Measurements from ENCODE around the gene NUMB.
A peak's percentile ranks its signal among the peaks of the same experiment; 100 is the strongest.

The NUMB gene

DNA sequence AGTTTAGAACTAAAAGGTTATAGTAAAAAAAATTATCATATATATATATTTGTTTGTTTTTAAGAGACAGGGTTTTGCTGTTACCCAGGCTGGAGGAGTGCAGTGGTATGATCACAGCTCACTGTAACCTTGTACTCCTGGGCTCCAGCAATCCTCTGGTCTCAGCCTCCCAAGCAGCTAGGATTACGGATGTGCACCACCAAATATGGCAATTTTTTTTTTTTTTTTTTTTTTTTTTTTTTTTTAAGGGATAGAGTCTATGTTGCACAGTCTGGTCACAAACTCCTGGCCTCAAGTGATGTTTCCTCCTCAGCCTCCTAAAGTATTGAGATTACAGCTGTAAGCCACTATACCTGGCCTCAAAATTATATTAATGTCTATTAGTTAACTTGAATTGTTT, 172.4 kb downstream of the NUMB start:
- no peak for DNase-seq

DNA sequence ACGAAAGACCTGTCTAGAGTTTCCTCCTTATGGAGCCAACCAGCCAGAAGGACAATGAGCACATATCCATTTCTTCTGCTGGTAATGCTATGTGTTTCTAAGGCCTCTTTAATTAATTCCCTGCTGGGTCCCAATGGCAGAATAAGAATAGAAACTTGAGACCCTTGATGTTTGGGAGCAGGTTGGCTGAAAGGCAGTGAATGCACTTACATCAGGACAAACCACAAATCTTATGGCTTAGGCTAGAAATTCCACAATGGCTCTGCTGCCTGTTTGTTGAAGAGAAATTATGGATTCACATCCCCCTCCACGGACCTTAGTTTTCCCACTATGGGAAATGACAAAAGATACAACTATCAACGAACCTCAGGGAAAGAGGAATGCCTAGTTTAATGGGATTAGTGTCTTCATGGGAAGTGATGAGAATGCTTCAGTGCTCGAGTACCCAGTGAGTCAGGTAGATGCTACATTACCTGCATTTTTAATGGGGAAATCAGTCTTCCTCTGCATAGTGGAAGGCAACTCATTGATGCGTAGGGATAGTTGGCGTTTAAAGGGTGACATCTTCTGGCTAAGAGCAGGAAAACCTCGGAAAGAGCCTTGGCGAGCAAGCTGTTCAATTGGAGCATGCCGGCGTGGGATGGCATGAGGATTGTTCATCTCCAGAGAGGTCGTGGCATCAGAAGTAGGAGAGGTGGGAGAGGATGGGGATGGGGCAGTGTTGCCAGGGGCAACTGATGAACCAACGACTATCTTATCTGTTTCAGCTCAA, 174.6 kb downstream of the NUMB start:
- DNase-seq, result no peak

GRCh38 chr14:73280903-73281302, 177.4 kb downstream of the NUMB start:
- no peak for DNase-seq

DNA sequence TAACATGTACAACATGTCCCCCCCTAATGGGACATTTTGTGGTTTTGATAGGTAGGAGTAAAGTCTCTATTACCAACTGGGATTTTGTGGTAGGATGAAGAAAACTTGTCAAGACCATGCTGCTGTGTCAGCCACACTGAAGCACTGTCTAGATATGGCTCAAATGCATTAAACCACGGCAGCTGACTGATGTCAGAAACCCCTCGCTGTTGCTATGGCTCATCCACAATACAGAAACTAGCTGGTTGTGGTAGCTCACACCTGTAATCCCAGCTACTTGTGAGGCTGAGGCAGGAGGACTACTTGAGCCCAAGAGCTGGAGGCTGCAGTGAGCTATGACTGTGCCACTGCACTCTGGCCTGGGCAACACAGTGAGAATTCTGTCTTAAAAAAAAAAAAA, 181.0 kb downstream of the NUMB start:
- no peak for DNase-seq

DNA sequence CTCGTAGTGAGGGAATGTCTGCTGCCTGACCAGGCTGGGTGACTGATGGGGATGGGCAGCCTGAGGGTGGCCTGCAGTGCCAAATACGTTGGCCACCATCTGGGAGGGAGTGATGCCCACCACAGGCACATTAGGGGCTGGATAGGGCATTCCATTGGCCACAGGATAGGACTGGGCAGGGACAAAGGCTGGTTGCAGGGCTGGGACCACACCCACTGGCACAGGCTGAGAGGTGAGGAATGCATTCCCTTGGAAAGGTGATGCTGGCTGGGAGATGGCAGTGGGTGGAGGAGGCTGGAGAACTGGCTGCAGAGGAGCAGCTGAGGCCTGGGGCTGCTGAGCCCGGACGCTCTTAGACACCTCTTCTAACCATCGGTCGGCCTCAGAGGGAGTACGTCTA, 181.5 kb downstream of the NUMB start:
- DNase-seq, result no peak

DNA sequence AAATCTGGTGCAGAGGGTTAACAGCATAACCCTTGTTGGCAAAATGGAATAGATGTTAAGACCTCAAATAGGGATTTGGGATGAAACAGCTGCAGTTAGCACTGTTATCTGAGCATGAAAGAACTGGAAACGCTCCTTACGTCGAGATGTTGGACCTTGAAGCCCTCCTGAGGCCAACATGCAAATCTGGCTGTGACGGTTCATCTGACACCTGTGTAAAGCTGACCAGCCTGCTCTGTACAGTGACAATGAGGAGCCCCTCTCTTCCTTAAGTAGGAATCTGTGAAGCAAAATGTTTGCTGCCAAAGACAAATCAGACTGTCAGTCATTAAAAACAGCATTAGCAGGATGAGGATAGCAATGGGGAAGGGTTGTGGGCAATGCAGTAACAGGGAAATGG, 184.5 kb downstream of the NUMB start:
- DNase-seq, result no peak

- DNase-seq, result no peak
Measured at GRCh38 chr14:73272393-73272792, 186.0 kb downstream of the NUMB start.

DNA sequence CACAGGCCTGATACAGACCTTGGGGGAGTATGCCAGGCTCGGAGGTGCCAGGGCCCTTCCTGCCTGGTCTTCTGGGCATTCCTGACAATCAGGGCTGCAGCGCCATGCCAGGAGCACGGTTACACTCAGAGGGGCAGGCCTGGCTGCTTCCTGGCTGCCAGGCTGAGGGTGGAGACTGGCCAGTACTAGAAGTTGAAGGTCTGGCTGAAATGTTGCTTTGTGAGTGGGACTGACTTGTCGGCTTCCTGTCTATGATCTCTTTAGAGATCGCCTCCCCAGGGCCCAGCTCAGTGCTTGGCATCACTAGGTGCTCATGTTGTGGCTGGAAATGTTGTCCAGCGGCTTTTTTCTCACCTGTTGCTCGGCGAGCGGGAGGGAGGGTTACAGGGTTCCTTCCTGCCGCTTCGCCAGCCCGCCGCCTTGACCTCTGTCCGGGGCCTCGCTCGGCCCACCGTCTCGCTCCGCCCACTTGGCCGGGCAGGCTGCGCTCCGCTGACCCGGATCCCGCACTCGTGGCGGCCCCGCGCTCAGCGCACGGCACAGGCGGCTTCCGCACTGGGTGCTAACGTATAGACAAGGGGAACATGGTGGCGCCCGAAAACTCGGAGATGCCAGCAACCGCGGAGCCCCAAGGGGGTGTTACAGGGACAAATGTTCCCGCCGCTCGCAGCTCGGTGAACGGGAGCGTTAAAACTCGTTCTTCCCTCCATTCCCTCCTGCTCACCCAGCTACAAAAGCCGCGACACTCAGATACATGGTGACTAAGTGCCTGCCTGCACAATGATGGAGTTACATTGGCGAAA, 188.4 kb downstream of the NUMB start:
- DNase-seq, result peak; percentile 13

- DNase-seq, result no peak
Measured at GRCh38 chr14:73267474-73267873, 190.9 kb downstream of the NUMB start.

DNA sequence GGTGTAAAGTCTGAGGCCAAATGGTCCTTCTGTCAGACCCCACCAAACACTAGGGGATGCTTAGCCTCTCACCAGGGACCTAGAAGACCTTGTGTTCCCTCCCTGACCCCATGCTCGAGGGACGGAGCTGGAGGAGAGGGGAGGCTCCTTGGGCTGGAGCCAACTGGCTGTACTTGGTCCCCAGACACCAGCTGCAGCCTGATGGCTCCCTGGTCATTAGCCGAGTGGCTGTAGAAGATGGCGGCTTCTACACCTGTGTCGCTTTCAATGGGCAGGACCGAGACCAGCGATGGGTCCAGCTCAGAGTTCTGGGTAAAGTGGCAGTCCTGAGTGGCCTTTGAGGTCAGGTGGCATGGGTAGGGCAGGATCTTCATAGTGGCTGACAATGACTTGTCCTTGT, 192.0 kb downstream of the NUMB start:
- no peak for DNase-seq

- no peak for DNase-seq
Measured at GRCh38 chr14:73265721-73266046, 192.7 kb downstream of the NUMB start.

DNA sequence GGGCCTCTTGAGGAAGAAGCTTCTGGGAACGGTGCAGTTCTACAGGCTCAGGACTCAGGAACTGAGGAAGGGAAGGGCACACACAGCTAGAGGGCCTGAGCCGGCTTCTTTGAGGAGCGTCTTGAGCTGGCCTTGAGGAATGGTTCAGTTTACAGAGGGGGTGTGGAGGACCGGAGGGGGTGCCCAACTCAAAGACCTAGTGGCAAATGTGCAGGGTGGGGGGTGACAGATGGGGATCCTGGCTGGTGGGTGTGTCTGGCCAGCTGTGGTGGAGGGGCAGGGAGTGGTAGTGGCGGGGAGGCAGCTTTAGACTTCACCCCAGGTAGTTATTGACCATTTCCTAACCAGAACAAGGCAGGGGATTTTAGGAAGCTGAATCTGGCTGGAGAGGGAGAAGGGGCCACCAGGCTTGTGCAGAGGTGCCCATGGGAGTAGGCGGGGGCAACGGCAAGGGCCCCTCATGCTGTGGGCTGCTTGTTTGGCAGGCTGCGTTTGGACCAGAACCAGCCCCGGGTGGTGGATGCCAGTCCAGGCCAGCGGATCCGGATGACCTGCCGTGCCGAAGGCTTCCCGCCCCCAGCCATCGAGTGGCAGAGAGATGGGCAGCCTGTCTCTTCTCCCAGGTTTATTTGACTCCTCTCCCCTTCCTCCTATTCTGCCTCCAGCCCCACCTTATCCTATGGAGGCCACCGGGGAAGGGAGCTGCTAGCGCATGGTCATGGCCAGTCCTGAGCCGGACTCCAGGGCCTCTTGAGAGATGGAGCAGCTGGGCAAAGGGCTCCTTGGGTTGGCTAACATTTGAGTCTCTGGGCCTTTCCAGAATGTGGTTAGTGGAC, 193.2 kb downstream of the NUMB start:
- DNase-seq, result no peak

DNA sequence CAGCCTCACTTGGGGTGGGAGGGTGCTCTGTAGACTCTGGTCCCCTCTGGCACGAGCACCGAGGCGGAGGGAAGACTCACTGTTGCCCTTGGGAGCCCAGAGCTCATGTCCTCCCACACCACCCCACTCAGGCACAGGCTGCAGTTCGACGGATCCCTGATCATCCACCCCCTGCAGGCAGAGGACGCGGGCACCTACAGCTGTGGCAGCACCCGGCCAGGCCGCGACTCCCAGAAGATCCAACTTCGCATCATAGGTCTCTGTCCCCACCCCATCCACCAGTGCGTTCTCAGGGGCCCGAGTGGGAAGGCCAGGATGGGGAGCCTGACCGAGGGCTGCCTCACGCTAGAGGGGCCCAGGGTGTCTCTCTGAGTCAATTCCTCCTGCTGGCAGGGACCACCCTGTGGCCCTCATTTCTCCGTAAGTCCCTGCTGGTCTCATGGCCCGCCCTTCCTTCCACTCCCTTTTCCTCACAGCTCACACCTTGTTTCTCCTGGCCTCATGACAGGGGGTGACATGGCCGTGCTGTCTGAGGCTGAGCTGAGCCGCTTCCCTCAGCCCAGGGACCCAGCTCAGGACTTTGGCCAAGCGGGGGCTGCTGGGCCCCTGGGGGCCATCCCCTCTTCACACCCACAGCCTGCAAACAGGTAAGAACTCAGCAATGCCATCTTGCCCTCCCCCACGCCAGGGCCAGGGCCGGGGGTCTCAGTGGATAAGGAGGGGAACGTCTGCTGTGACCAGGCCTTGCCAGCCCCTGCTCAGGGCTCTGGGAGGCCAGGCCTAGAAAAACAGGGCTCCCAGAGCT, 194.1 kb downstream of the NUMB start:
- DNase-seq, result no peak

GRCh38 chr14:73263606-73264005, 194.7 kb downstream of the NUMB start:
- DNase-seq, result no peak

- no peak for DNase-seq
Measured at GRCh38 chr14:73262427-73263183, 195.7 kb downstream of the NUMB start.

- DNase-seq, result no peak
Measured at GRCh38 chr14:73261520-73262426, 196.6 kb downstream of the NUMB start.

DNA sequence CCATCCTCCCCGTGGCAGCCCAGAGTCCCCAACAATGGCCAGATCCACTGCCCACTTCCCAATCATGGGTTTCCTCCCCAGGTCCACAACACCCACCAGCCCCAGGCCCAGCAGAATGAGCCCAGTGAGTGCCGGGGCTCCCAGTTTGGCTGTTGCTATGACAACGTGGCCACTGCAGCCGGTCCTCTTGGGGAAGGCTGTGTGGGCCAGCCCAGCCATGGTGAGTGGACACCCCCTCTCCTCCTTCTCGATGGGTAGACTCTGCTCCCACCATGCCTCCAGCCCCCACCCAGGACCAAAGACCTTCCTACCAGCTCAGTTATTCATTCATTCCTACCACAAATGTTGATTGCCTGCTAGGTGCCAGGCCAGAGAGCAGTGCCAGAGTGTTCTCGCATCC, 197.3 kb downstream of the NUMB start:
- DNase-seq, result no peak

DNA sequence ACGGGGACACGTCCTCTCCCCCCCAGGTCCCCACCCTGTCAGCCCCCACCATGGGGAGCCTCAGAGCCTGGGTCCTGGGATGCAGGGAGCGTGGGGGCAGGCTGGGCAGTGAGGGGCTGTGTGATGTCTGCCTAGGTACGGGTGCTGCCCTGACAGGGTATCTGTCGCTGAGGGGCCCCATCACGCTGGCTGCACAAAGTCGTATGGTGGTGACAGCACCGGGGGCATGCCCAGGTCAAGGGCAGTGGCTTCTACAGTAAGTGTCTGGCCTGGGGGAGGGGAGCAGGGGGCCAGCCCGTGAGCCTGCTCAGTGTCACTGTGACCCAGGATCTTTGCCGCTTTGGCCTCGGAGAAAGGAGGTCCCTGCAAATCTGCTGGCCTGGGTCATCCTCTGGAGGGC, 197.8 kb downstream of the NUMB start:
- no peak for DNase-seq

- no peak for DNase-seq
Measured at GRCh38 chr14:73259837-73260236, 198.5 kb downstream of the NUMB start.

DNA sequence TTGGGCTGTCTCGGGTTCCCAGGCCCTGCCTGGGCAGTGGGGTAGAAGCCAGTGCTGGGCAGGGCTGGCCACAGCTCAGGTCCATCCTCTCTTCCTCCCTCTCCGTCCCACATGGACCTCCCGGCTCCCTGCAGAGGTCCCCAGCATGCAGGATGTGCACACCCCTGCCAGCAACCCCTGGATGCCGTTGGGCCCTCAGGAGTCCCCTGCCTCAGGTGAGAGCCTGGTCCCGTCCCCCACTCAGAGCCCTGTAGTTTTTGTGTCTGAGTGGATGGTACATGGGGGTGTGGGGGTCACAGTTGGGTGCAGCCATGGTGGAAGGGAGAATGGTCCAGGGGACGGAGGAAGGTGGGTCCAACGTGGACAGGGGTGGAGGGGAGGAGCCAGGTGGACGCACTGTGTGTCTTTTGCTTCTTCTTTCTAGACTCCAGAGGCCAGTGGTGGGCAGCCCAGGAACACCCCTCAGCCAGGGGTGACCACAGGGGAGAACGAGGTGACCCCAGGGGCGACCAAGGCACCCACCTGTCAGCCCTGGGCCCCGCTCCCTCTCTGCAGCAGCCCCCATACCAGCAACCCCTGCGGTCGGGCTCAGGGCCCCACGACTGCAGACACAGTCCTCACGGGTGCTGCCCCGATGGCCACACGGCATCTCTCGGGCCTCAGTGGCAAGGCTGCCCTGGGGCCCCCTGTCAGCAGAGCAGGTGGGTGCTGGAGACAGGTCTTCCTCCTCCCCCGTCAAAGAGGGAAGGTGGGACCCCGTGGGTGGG, 199.3 kb downstream of the NUMB start:
- DNase-seq, result no peak

All from CD4-positive, alpha-beta T cell treated with Interferon gamma for 1 hour (primary cell).